ENCODE measurements around the gene RBM34. TPM values are rescaled to one million over a fixed set of nuclear protein-coding genes. Genes with fewer than 3 reads are reported as not detected.
A peak's percentile ranks its signal among the peaks of the same experiment; 100 is the strongest.

Gene RBM34
- total RNA-seq, 8 experiments from 2014 or later, result 111 to 157 (median 137) TPM

DNA sequence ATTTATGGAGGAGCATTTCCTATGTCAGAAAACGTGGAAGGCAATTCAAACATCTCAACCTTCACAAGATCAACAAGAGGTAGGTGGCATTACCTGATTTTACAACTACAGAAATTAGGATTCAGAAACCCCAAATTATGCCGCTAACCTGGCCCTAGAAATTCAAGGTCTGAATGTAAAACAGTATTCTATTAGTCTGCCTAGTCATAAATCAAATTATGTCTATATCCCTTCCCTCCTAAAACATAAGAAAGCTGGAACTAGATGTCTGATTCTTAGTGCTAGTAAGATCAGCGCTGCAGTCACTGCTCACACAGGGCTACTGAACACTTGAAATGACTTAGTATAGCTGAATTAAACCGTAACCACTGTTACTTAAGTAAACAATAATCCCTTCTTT lies 33.8 kb downstream of the RBM34 start:
- H3K27ac ChIP-seq, result no peak overlapping the region
- H3K4me1 ChIP-seq (replicated peaks in 1 of 2), result peaks cover 19 to 27% of the 10 kb centered on the region in 2 donors
- WGBS, 10 experiments, result 0 to 60% (median 26%) methylated on average over 2 to 4 of the region's 4 CpGs; no CpG with 5 or more reads in 1 of the 10 experiments
- no peak for ATAC-seq (replicated peaks in 6 of 8)
- in situ Hi-C loops (cut with MboI; ENCODE audit: low pct_unique_long_range_greater_than_20kb in 2 of 9, low sequenced_read_pairs in 9 of 9, unreplicated experiment in 9 of 9), result no loop called here
- H3K4me3 ChIP-seq, result peak overlapping the region; percentile 60 to 89 (median 78)

DNA sequence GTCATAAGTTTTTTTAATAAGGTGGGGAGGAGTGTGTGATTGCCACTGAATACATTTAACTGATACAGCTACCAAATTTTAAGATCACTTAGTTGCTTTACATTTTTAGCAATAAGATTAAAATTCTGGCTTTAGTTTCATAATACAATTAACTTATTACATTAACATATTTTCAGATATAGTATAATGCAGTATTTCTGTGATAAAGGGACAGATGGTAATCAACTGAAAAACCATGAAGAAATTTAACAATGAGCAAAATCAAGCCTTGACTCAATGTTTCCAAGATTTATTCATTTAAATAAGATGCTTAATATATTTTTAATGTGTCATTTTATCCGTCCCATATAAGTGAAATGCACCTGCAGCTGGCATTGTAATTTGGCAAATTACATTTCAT lies 36.4 kb downstream of the RBM34 start:
- H3K4me1 ChIP-seq (replicated peaks in 1 of 2), result peaks cover 19 to 30% of the 10 kb centered on the region in 2 donors
- in situ Hi-C loops (cut with MboI; ENCODE audit: low pct_unique_long_range_greater_than_20kb in 2 of 9, low sequenced_read_pairs in 9 of 9, unreplicated experiment in 9 of 9), result no loop called here
- no peak overlapping the region for H3K27ac ChIP-seq
- 27 to 100% (median 92%) methylated on average over 1 of the region's 1 CpG; no CpG with 5 or more reads in 2 of the 10 experiments for WGBS, 10 experiments
- no peak overlapping the region for H3K4me3 ChIP-seq
- ATAC-seq (replicated peaks in 6 of 8), result no peak

DNA sequence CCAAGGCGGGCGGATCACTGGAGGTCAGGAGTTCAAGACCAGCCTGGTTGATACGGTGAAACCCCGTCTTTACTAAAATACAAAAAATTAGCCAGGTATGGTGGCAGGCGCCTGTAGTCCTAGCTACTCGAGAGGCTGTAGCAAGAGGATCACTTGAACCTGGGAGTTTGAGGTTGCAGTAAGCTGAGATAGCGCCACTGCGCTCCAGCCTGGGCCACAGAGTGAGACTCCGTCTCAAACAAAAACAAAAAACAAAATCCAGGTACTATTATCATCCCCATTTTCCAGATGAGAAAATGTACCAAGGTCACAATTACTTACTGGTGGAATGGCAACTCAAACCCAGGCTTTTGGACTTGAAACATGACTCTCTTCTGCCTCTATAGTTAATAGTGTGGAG lies 36.9 kb downstream of the RBM34 start:
- in situ Hi-C loops (cut with MboI; ENCODE audit: low pct_unique_long_range_greater_than_20kb in 2 of 9, low sequenced_read_pairs in 9 of 9, unreplicated experiment in 9 of 9), result no loop called here
- WGBS, 10 experiments, result 40 to 100% (median 94%) methylated on average over 1 to 9 of the region's 9 CpGs
- H3K4me3 ChIP-seq, result no peak overlapping the region
- peaks cover 19 to 25% of the 10 kb centered on the region in 2 donors for H3K4me1 ChIP-seq (replicated peaks in 1 of 2)
- no peak for ATAC-seq (replicated peaks in 6 of 8)
- no peak overlapping the region for H3K27ac ChIP-seq

DNA sequence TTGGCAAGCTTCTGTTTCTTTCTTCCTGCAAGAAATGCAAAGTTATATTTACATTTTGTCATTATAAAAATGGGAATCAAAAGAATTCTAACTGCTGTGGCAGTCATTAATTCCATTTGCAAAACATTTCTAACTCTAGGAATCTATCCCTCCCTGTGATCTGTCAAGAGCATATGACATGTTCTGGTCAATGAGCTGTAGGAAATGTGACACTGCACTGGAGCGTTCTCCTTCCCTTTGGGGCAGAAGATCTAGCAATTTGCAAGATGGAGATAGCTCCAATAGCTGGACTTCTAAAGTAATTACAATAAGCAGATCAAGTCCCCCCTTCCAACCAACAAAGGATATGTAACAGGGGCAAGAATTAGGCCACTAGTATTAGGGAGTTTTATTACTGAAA lies 38.7 kb downstream of the RBM34 start:
- H3K4me1 ChIP-seq (replicated peaks in 1 of 2), result peaks cover 19 to 23% of the 10 kb centered on the region in 2 donors
- in situ Hi-C loops (cut with MboI; ENCODE audit: low pct_unique_long_range_greater_than_20kb in 2 of 9, low sequenced_read_pairs in 9 of 9, unreplicated experiment in 9 of 9), result no loop called here
- no peak overlapping the region for H3K27ac ChIP-seq
- H3K4me3 ChIP-seq, result no peak overlapping the region
- peak in 4 of 8 experiments; percentile 32 to 82 (median 54) for ATAC-seq (replicated peaks in 6 of 8)
- WGBS, 10 experiments, result 78 to 100% (median 85%) methylated on average over 1 of the region's 1 CpG; no CpG with 5 or more reads in 4 of the 10 experiments

DNA sequence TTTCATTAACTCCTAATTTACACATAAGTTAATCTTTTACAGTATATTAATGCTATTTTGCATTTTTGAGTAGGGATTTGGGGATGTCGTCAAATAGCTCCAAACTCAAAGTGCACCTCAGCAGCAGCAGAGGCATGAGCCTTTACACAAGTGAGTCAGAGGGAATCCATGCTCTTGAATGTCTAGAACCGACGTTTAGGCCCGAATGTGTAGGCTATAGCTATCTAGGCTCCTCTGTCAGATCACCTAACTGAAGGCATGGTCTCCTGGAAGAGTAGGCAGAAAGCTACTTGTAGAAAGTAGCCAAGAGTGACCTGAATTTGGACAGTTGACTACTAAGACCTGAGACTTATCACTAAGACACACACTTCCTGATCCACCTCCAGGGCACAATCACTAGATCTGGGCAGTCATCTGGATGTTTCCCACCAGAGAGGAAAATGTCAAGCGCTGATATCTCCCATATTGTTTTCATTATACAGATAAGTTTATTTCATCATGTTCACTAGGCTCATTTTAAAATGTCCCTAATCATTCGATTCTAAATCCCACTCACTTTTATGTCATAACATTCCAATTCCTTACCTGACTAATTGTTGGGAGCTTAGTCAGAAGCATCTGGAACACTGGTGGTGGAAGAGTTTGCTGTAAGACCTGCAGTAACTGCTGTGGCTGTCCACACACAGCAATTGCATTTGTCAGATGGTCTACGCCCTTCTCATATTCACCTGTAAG lies 47.7 kb downstream of the RBM34 start:
- WGBS, 10 experiments, result 81 to 100% (median 94%) methylated on average over 1 to 7 of the region's 7 CpGs
- H3K4me1 ChIP-seq (replicated peaks in 1 of 2), result no peaks in the 10 kb centered on the region
- in situ Hi-C loops (cut with MboI; ENCODE audit: low pct_unique_long_range_greater_than_20kb in 2 of 9, low sequenced_read_pairs in 9 of 9, unreplicated experiment in 9 of 9), result no loop called here
- no peak overlapping the region for H3K4me3 ChIP-seq
- no peak for ATAC-seq (replicated peaks in 6 of 8)
- H3K27ac ChIP-seq, result no peak overlapping the region

DNA sequence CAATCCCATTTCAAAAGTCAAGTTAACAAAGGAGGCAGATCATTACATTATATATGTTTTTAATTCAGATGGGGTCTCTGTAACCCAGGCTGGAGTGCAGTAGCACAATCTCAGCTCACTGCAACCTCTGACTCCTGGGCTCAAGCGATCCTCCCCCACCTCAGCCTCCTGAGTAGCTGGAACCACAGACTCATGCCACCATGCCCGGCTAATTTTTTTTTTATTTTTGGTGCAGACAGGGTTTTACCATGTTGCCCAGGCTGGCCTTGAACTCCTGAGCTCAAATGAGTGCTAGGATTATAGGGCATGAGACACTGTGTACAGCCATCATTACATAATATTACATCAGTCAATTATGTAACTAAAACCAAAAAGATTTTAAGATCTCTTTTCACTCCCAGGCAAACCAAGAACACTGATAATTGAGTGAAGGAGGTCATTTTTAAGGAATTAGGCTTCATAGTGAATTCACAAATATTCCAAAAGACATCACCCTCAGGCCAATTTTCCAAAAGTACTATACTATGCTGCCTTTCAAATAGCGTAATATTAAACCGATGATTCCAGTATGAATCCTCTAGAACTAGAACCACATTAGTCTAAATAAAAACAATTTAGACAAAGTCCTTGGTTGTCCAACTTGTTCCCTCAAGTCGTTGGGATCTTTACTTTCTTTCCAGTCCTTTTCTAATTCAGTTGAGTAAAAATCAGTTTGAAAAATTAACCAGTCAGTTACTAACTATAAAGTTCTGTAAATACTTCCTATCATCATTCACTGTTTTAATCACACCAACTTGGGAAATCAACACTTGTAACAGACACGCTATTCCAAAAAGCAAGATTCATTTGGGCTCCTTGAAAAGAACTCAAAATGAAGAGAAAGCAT lies 48.5 kb downstream of the RBM34 start:
- 40 to 100% (median 91%) methylated on average over 1 to 6 of the region's 6 CpGs for WGBS, 10 experiments
- no peaks in the 10 kb centered on the region for H3K4me1 ChIP-seq (replicated peaks in 1 of 2)
- ATAC-seq (replicated peaks in 6 of 8), result no peak
- H3K4me3 ChIP-seq, result no peak overlapping the region
- H3K27ac ChIP-seq, result no peak overlapping the region
- in situ Hi-C loops (cut with MboI; ENCODE audit: low pct_unique_long_range_greater_than_20kb in 2 of 9, low sequenced_read_pairs in 9 of 9, unreplicated experiment in 9 of 9), result no loop called here

DNA sequence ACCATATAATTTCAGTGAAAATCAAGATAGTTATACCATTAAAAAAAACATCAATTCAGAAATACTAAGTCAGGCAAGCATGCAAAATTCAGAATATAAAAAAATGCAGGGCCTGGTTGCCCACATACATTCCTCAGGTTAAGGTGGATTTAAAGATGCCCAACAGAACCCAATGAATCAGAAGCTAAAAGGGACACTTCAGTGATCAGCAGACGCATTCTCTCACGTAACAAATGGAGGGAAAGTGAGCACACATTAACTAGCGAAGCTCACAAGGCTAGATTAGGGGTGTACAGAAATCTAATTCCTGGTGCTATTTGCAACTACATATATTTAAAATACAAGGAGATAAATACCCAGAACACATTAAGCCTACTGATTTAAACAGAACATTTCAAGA lies 49.9 kb downstream of the RBM34 start:
- in situ Hi-C loops (cut with MboI; ENCODE audit: low pct_unique_long_range_greater_than_20kb in 2 of 9, low sequenced_read_pairs in 9 of 9, unreplicated experiment in 9 of 9), result no loop called here
- no peak overlapping the region for H3K4me3 ChIP-seq
- no peaks in the 10 kb centered on the region for H3K4me1 ChIP-seq (replicated peaks in 1 of 2)
- WGBS, 10 experiments, result 95 to 100% (median 100%) methylated on average over 1 to 3 of the region's 3 CpGs; no CpG with 5 or more reads in 1 of the 10 experiments
- H3K27ac ChIP-seq, result no peak overlapping the region
- no peak for ATAC-seq (replicated peaks in 6 of 8)

DNA sequence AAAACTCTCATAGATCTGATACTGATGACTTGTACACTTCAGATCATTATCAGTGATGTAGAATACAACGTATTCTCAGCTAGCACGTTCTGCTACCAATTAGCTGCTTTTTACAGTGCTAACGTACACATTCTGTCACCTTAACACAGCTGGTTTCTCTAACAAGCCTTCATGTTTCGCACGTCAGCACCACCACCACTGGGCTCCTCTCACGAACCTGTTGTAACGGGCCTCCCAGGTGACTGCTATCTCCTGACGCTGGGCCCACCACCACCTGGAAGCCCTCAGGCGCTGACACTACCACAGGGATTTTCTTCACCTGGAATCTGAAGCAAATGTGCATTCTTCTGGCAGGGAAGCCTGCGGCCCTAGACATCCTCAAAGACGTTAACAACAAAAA lies 52.2 kb downstream of the RBM34 start:
- no peak overlapping the region for H3K4me3 ChIP-seq
- H3K27ac ChIP-seq, result no peak overlapping the region
- no peak for ATAC-seq (replicated peaks in 6 of 8)
- WGBS, 10 experiments, result 76 to 100% (median 95%) methylated on average over 2 to 11 of the region's 11 CpGs
- in situ Hi-C loops (cut with MboI; ENCODE audit: low pct_unique_long_range_greater_than_20kb in 2 of 9, low sequenced_read_pairs in 9 of 9, unreplicated experiment in 9 of 9), result no loop called here
- peaks cover 3 to 9% of the 10 kb centered on the region in 2 donors for H3K4me1 ChIP-seq (replicated peaks in 1 of 2)

DNA sequence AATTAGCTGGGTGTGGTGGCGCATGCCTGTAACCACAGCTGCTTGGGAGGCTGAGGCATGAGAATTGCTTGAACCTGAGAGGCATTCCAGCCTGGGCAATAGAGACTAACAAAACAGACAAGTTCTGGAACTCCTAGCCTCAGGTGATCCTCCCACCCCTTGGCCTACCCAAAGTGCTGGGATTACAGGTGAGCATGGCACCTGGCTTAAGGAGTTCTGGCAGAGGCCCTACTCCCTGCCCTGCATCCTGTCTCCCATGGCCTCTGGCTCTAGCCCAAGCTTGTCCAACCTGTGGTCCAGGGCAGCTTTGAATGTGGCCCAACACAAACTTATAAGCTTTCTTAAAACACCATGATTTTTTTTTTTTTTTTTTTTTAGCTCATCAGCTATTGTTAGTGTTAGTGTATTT lies 52.9 kb downstream of the RBM34 start:
- no peak for ATAC-seq (replicated peaks in 6 of 8)
- Histone ChIP-seq H3K27ac (no peak overlapping the region), H3K4me3 (no peak overlapping the region), H3K4me1 (replicated peaks in 1 of 2) (peaks cover 4 to 9% of the 10 kb centered on the region in 2 donors)
- 100% methylated on average over 1 of the region's 1 CpG; no CpG with 5 or more reads in 8 of the 10 experiments for WGBS, 10 experiments
- in situ Hi-C loops (cut with MboI; ENCODE audit: low pct_unique_long_range_greater_than_20kb in 2 of 9, low sequenced_read_pairs in 9 of 9, unreplicated experiment in 9 of 9), result no loop called here

DNA sequence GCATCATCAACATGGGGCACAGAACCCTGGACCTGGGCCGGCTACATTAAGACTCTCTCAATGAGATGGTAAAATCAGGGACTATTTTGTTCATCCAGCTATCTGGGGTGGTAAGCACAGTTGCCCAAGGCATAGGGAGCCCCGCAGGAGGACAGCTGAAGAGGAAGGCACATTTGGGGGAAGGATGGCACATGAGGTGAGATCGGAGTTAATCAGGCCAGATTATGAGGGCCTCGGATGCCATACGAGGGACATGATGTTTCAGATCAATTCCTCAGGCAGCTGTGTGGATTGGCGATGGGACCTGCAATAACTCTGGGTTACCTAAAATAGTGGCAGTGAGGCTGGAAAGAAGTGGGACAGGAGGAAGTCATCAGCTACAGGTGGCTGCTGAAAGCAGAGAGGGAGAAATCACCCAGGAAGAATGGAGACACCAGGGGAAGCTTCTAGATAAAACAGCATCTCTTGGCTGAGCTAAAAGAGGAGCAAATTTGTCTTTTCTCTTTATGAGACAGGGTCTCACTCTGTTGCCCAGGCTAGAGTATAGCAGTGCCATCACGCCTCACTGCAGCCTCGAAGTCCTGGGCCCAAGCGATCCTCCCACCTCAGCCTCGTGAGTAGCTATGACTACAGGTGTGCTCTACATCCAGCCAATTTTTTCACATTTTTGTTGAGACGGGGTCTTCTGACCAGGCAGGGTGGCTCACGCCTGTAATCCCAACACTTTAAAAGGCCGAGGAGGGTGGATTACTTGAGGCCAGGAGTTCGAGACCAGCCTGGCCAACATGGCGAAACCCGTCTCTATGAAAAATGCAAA lies 53.5 kb downstream of the RBM34 start:
- Histone ChIP-seq H3K4me1 (replicated peaks in 1 of 2) (peaks cover 6 to 9% of the 10 kb centered on the region in 2 donors), H3K4me3 (no peak overlapping the region), H3K27ac (no peak overlapping the region)
- ATAC-seq (replicated peaks in 6 of 8), result no peak
- in situ Hi-C loops (cut with MboI; ENCODE audit: low pct_unique_long_range_greater_than_20kb in 2 of 9, low sequenced_read_pairs in 9 of 9, unreplicated experiment in 9 of 9), result no loop called here
- 57 to 100% (median 100%) methylated on average over 1 to 12 of the region's 16 CpGs; no CpG with 5 or more reads in 3 of the 10 experiments for WGBS, 10 experiments

DNA sequence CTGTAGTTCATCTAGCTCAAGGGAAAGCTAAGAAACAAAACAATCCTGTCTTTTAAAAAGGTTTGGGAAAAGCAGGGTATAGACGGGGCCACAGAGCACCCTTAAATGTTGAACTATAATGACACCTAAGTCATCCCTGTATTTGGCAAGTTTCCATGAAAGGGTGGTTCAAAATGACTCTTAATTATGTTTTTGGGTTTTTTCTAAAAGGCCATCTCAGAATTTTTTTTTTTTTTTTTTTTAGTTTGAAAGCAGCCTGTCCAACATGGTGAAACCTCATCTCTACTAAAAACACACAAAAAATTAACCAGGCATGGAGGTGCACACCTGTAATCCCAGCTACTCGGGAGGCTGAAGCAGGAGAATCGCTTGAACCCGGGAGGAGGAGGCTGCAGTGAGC lies 54.6 kb downstream of the RBM34 start:
- in situ Hi-C loops (cut with MboI; ENCODE audit: low pct_unique_long_range_greater_than_20kb in 2 of 9, low sequenced_read_pairs in 9 of 9, unreplicated experiment in 9 of 9), result no loop called here
- H3K27ac ChIP-seq, result no peak overlapping the region
- peaks cover 6 to 9% of the 10 kb centered on the region in 2 donors for H3K4me1 ChIP-seq (replicated peaks in 1 of 2)
- ATAC-seq (replicated peaks in 6 of 8), result no peak
- 80 to 100% (median 94%) methylated on average over 1 to 4 of the region's 4 CpGs; no CpG with 5 or more reads in 3 of the 10 experiments for WGBS, 10 experiments
- no peak overlapping the region for H3K4me3 ChIP-seq

DNA sequence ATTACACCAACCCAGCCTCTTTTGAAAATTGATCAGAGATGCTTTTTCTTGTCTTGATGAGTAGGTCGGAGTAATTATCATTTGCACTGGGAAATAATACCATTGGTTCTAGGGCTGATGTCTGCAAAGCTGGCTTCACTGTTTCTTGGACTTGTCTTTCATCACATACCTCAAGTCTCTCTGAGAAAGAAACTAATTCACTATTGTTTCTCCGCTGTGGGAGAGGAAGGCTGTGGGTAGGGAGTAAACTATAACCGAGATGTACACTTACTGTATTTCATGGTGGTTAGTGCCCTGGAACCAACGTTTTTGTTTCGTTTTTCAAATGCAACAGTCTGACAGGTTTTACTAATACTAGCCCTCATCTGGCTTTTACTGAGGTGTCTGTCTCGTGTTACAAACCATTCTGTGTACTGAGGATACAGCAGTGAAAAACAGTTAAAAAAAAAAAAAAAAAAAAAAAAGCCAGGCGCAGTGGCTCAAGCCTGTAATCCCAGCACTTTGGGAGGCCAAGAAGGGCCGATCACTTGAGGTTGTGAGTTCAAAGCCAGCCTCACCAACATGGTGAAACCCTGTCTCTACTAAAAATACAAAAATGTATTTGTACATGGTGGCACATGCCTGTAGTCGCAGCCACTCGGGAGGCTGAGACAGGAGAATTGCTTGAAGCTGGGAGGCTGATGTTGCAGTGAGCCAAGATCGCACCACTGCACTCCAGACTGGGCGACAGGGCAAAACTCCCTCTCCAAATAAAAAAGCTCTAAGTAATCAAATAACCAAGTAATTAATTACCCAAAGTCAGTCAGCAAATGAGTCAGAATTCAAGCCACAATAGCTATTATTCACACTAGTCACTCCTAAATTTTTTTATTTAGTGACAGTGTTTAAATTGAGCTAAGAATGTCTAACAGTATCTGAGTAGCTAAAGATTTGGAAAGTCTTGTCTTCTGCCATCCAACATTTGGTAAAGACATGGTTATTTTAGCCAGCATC lies 55.7 kb downstream of the RBM34 start:
- 57 to 100% (median 83%) methylated on average over 1 to 12 of the region's 12 CpGs; no CpG with 5 or more reads in 1 of the 10 experiments for WGBS, 10 experiments
- no peak overlapping the region for H3K27ac ChIP-seq
- peak in 1 of 8 experiments; percentile 3 for ATAC-seq (replicated peaks in 6 of 8)
- H3K4me3 ChIP-seq, result no peak overlapping the region
- H3K4me1 ChIP-seq (replicated peaks in 1 of 2), result peaks cover 6 to 9% of the 10 kb centered on the region in 2 donors
- in situ Hi-C loops (cut with MboI; ENCODE audit: low pct_unique_long_range_greater_than_20kb in 2 of 9, low sequenced_read_pairs in 9 of 9, unreplicated experiment in 9 of 9), result no loop called here
